Measurements from ENCODE around the gene DNAJC3.
"Not testable (repeated sequence)": the region's sequence is repeated elsewhere in the genome, so short reads cannot be mapped to it uniquely, and the experiment has no call there.

DNAJC3 gene

GRCh38 chr13:95716231-95716630 is 39.3 kb downstream of the DNAJC3 start:
- DNase-seq = no peak

GRCh38 chr13:95722241-95722640 is 45.3 kb downstream of the DNAJC3 start:
- no peak for DNase-seq

GRCh38 chr13:95723438-95723837 is 46.5 kb downstream of the DNAJC3 start:
- no peak for DNase-seq

DNA sequence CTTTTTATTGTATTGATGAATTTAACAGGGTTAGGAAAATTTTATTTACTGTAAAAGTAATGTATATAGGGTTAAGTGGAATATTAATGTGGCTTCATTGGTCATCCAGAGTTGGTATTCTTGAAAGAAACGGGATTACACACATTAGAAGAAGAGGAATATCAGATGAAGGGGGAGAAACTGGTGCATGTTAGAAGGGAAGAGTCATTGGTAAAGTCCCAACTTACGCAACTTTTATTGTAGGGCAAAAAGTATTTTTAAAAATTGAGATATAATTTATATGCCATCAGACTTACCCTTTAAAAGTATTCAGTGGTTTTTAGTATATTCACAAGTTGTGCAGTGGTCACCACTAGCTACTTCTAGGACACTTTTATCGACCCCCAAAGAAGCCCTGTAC is 47.3 kb downstream of the DNAJC3 start:
- no peak for DNase-seq

- no peak for DNase-seq
Measured at GRCh38 chr13:95726876-95727275, 49.9 kb downstream of the DNAJC3 start.

- DNase-seq = no peak
Measured at GRCh38 chr13:95728957-95729356, 52.0 kb downstream of the DNAJC3 start.

GRCh38 chr13:95734124-95734523 is 57.2 kb downstream of the DNAJC3 start:
- no peak for DNase-seq

- DNase-seq = not testable (repeated sequence)
Measured at GRCh38 chr13:95740071-95740978, 63.4 kb downstream of the DNAJC3 start.

DNA sequence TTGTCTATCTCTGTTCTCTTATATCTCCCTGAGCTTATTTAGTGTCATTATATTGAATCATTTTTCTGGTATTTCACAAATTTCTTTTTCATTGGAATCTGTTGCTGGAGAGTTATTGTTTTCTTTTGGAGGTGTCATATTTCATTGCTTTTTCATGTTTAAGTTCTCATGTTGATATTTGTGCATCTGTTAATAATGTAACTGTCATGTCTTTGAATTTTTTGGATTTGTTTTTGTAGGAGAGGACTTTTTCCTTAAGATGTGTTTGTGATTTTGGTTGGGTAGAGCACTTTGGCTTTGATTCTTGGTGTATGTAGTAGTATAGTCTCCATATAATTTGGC is 64.0 kb downstream of the DNAJC3 start:
- no peak for DNase-seq

DNA sequence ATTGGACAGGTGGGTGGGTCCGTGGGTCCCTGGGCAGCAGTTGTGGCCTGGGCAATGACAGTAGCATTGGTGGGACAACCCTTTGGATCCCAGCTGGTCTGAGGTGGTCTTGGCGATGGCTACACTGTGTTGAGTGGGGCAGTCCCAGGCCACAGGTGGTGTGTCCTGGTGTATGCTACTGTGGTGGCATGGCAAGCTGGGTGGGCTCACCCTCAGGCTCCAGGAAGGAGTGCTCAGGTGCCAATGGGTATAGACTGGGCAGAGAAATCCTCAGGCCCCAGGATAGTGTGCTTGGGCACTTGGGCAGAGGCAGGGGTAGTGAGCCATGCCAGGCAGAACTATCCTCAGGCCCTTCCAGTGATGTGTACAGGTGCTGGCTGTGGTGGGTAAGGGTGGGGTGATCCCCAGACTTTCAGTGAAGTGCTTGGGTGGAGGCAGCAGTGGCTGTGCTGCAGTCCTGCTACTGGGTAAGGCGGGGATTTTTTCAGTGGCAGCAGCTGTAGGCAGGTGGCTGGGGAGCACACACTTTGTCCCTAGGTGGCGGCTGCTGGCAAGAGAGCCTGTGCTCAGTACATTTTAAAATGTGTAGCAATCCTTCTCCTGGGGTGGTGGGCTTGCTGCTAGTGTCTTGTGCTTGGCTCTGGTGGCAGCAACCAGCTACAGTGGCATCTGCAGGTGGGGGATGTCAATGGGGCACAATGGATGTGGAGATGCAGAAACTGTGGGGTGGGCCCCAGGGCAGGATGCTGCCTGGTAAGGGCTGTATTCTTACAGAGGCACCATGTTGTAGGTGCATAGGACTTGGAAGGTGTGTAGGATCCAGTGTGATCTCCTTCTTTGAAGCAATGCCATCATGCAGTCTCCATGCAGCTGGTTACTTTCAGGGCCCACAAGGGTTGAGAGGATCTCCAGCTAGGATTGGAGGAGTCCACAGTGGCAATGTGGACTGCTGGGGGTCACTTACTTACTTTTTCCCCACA is 64.9 kb downstream of the DNAJC3 start:
- no peak for DNase-seq

DNA sequence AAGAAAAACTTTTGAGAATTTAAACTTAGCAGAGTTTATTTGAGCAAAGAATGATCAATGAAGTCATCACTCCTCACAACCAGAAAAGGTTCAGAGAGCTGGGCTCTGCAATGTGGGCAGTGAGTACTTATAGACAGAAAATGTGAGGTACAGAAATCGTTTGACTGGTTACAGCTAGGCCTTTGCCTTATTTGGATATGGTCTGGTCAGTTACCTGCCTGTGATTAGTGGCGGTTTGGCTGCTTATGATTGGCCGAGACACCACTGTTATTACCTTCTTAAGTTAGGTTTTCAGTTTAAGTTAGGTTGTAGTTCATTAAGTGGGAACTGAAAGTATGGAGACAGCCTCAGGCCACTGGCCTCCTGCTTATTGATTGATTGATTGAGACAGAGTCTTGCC is 66.3 kb downstream of the DNAJC3 start:
- DNase-seq = no peak

DNA sequence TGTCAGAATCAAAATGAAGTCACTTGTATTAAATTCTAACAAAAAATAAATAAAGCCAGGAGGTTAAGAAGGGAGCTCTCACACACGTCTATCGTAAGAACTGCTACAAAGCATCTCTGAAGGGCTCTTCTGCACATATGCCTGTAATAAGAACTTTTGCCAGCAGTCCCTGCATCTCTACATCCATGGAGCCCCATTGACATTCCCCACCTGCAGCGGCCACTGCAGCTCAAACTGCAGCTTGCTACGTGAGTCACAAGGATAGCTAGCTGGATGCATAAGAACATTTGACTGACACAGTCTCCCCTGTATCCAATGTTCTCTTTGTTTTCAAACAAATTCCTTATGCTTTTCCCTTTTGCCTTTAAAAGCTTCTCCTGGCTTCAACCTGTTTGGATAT is 68.3 kb downstream of the DNAJC3 start:
- no peak for DNase-seq

- DNase-seq = no peak
Measured at GRCh38 chr13:95745752-95746151, 68.8 kb downstream of the DNAJC3 start.

DNA sequence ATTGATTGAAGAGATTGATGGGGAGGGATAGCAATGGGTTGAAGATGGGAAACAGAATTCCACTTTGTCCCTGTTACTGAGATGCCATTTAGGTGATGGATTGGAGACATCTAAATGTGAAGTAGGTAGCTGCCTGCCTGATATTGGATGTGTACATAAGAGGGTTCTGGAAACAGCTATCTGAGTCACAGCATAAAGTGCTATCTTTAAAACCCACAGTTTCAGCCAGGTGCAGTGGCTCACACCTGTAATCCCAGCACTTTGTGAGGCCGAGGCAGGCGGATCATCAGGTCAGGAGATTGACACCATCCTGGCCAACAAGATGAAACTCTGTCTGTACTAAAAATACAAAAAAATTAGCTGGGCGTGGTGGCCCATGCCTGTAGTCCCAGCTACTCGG is 72.6 kb downstream of the DNAJC3 start:
- DNase-seq = no peak

DNA sequence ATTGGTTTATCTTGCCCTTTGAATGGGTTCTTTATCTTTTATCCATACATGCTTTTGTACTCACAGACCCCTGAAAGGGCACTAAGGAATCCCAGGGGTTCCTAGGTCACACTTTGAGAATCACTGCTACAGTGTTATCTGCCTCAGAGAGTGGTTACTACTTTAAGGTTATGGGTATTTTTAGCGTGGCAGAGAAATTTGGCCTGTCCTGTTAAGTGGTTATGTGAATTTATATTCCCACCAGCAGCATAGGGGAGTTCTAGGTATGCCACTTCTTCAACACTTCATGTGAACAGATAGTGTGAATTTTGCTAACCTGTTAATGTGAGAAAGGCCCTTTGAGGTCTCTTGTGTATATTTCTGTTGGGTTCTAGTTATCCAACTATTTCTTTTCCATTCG is 75.7 kb downstream of the DNAJC3 start:
- DNase-seq = no peak

DNA sequence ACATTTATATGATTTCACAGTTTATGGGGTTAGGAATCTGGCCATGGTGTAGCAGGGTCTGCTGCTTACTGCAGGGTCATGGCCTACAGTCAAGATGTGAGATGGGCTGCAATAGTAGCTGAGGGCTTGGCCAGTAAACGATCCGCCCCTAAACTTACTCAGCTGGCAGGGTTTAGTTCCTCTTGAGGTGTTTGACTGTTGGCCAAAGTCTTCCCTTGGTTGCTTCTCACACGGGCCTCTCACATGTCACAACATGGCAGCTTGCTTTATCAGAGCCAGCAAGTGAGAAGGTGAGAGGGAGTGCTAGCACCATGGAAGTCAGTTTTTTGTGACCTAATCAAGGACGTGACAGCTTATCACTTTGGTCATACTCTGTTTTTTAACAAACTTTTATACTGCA is 77.1 kb downstream of the DNAJC3 start:
- DNase-seq = no peak

- DNase-seq = no peak
Measured at GRCh38 chr13:95756072-95756471, 79.1 kb downstream of the DNAJC3 start.

- not testable (repeated sequence) for DNase-seq
Measured at GRCh38 chr13:95762626-95763025, 85.7 kb downstream of the DNAJC3 start.

DNA sequence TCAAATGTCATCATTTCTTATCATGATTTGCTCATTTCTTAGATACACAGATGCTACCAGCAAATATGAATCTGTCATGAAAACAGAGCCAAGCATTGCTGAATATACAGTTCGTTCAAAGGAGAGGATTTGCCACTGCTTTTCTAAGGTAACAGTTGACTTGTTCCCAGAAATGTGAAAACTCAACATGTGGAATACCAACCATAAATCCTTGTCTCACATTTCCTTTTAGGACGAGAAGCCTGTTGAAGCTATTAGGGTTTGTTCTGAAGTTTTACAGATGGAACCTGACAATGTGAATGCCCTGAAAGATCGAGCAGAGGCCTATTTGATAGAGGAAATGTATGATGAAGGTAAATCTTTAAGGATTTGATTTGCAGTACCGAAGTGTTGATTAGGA is 86.7 kb downstream of the DNAJC3 start:
- DNase-seq = no peak

DNA sequence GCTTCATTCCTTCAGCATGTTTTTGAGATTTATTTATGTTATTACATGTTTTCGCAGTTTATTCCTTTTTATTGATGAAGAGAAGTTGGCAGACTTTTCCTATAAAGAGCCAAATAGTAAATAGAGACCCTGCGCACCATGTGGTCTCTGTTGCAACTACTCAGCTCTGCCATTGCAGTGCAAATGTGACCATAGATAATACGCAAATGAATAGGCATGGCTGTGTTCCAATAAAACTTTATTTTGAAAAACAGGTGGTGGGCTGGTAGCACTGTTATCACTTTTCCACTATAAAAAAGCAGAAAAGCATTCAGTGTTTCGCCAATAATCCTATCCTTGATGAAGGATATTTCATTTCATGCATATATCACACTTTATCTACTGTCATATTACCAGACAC is 95.0 kb downstream of the DNAJC3 start:
- DNase-seq = no peak

- no peak for DNase-seq
Measured at GRCh38 chr13:95779522-95779921, 102.6 kb downstream of the DNAJC3 start.

DNA sequence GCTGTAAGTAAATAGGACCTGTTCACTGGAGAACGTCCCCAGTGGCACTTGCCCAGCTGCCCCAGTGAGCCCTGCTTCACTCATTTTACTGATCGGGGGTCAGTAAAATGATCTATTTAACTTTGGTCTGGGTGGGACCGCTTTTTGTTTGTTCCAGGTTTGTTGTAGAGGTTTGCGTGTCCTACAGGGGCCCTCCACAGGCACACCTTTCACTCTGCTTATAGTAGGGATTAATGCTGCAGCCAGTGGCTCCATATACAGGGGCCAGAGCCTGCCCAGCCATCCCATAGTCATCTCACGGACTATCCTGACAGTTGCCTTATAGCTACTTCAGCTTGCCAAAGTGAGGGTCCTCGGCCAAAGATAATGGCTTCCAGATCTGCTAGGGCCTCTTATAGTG is 104.1 kb downstream of the DNAJC3 start:
- no peak for DNase-seq

DNA sequence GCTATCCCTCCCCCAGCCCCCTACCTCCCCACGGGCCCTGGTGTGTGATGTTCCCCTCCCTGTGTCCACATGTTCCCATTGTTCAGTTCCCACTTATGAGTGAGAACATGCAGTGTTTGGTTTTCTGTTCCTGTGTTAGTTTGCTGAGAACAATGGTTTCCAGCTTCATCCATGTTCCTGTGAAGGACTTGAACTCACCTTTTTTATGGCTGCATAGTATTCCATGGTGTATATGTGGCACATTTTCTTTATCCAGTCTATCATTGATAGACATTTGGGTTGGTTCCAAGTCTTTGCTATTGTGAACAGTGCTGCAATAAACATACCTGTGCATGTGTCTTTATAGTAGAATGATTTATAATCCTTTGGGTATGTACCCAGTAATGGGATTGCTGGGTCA is 105.0 kb downstream of the DNAJC3 start:
- not testable (repeated sequence) for DNase-seq

DNA sequence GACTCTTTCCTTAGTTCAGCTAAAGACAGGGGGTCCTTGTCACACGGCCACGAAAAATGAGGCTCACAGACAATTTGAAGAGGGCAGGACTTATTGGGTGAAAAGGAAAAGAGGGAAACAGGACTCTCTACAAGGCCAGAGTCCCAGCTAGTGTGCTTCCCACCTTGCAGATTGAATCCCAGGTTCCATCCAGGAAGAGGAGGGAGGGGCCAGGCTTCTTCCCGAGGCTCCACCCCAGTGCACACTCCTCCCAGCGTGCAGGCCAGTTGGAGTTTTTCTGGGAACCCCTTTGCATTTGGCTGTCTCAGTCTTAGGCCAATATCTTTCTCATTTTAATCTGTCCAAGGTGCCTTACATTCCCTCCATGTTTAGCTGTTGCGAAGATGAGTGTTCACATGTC is 106.8 kb downstream of the DNAJC3 start:
- DNase-seq = no peak
